K562 (cell line): ENCODE measurements around the gene SCIN. TPM values are rescaled to one million over a fixed set of nuclear protein-coding genes. Genes with fewer than 3 reads are reported as not detected.
A peak's percentile ranks its signal among the peaks of the same experiment; 100 is the strongest.

Source experiments
- ATAC-seq: fragments of 200-7000 bp; cut with Tn5 transposase; 3 replicates; pipeline ENCODE4 v1.9.1; 2020; ENCODE audit warnings: moderate library complexity
- BruUV-seq: library from RNA; stranded (reverse); fragments of 400-500 nt; replicated peaks from 2 replicates; lab custom pipeline; 2021; lab: Mats Ljungman, UMichigan
- CTCF ChIA-PET: fragments of 300-600 bp; formaldehyde crosslinking; extraction: SDS; loops from one replicate; lab custom pipeline; 2021; ENCODE audit warnings: low intra/inter-chr PET ratio; lab: Yijun Ruan, JAX
- POLR2A ChIA-PET: fragments of 300-600, 350-650 bp; sonication (Branson Sonifier 250); formaldehyde crosslinking; extraction: SDS; loops from one replicate; lab custom pipeline; 2021; ENCODE audit warnings: antibody characterized with exemption, inconsistent platforms; lab: Yijun Ruan, JAX
- DNase-seq, 4 experiments: peaks; one replicate each; pipeline versions ENCODE4 v3.0.0 to v3.0.0-alpha.2; 2011 to 2018; ENCODE audit warnings: low spot score in 3 of 4, mixed read lengths in 3 of 4; ENCODE audit errors: extremely low read depth in 1 of 4
- FAIRE-seq: peaks from 2 replicates; lab custom pipeline; 2011; peaks lifted over from hg19 to GRCh38; lab: Jason Lieb, UNC
- H2AFZ ChIP-seq: 2 replicates; pipeline ENCODE4 v1.6.0; 2011; ENCODE audit warnings: low read depth, low read length, control low read depth, inconsistent platforms
- H3K27ac ChIP-seq: fragments of 200-600 bp; 3 replicates; pipeline ENCODE4 v1.8.0; 2011; ENCODE audit warnings: low read depth, mild to moderate bottlenecking, control low read depth, inconsistent platforms, low read length, moderate library complexity, mixed read lengths; ENCODE audit errors: extremely low read depth
- H3K27me3 ChIP-seq, 2 experiments: fragments of 300-600 bp in 1 of 2; 2 replicates in 1 of 2; 3 replicates in 1 of 2; pipeline versions ENCODE4 v1.6.0 to v1.8.0; 2011; ENCODE audit warnings: inconsistent platforms in 2 of 2, low read length in 2 of 2, mild to moderate bottlenecking in 1 of 2, mixed read lengths in 1 of 2, moderate library complexity in 1 of 2; ENCODE audit not compliant: control insufficient read depth in 2 of 2, insufficient read depth in 2 of 2
- H3K36me3 ChIP-seq: fragments of 300-600 bp; 3 replicates; pipeline ENCODE4 v1.8.0; 2011; ENCODE audit warnings: mild to moderate bottlenecking, low read length, inconsistent platforms; ENCODE audit not compliant: control insufficient read depth, insufficient read depth
- H3K4me1 ChIP-seq, 2 experiments: fragments of 200-600 bp in 1 of 2; replicated peaks in 1 of 2; 2 replicates in 1 of 2; 3 replicates in 1 of 2; pipeline versions ENCODE4 v1.5.1 to v1.8.0; 2011; ENCODE audit warnings: inconsistent platforms in 2 of 2, low read length in 2 of 2, mild to moderate bottlenecking in 1 of 2, mixed read lengths in 1 of 2, moderate library complexity in 1 of 2; ENCODE audit not compliant: control insufficient read depth in 2 of 2, insufficient read depth in 2 of 2
- H3K4me2 ChIP-seq: 2 replicates; pipeline ENCODE4 v1.6.1; 2011; ENCODE audit warnings: low read length, control low read depth, inconsistent platforms, mixed read lengths; ENCODE audit not compliant: insufficient read depth
- H3K4me3 ChIP-seq: fragments of 200-600 bp; sonication (generic), shearing (Covaris generic); 2 replicates; pipeline ENCODE4 v1.5.1; 2016; ENCODE audit warnings: control low read depth, inconsistent platforms
- H3K79me2 ChIP-seq: fragments of 200-600 bp; 3 replicates; pipeline ENCODE4 v1.8.0; 2011; ENCODE audit warnings: low read length, inconsistent platforms; ENCODE audit not compliant: control insufficient read depth, insufficient read depth
- H3K9ac ChIP-seq, 2 experiments: 2 replicates each; pipeline versions ENCODE4 v1.6.0 to v1.6.1; 2011; ENCODE audit warnings: low read depth in 2 of 2, low read length in 2 of 2, control low read depth in 1 of 2, inconsistent platforms in 1 of 2, mild to moderate bottlenecking in 1 of 2, mixed read lengths in 1 of 2; ENCODE audit not compliant: insufficient read depth in 1 of 2
- H3K9me1 ChIP-seq: one replicate; pipeline ENCODE4 v1.6.0; 2011; ENCODE audit warnings: inconsistent platforms, mild to moderate bottlenecking, low read length, moderate library complexity; ENCODE audit not compliant: control insufficient read depth, insufficient read depth
- H3K9me3 ChIP-seq: replicated peaks from 2 replicates; pipeline ENCODE4 v1.5.1; 2011; ENCODE audit warnings: low read depth, low read length, inconsistent platforms; ENCODE audit not compliant: control insufficient read depth, insufficient read depth
- H4K20me1 ChIP-seq: replicated peaks from 2 replicates; pipeline ENCODE4 v1.6.1; 2011; ENCODE audit warnings: low read length, inconsistent platforms, mixed read lengths; ENCODE audit not compliant: control insufficient read depth, insufficient read depth
- BMI1 ChIP-seq: fragments of 150-350 bp; IDR thresholded peaks from 2 replicates; pipeline ENCODE4 v1.6.1; 2014; ENCODE audit warnings: low read length
- CEBPB ChIP-seq: fragments of 450-650 bp; IDR thresholded peaks from 2 replicates; pipeline ENCODE4 v1.6.1; 2016; ENCODE audit warnings: missing genetic modification characterization, missing compliant biosample characterization
- MAFG ChIP-seq: fragments of 450-650 bp; conservative IDR thresholded peaks from 2 replicates; pipeline ENCODE4 v1.6.1; 2016; ENCODE audit warnings: missing genetic modification characterization, missing compliant biosample characterization
- PML ChIP-seq: IDR thresholded peaks from 2 replicates; pipeline ENCODE4 v1.6.1; 2012; ENCODE audit warnings: low read length, inconsistent platforms
- ZNF316 ChIP-seq: fragments of 450-650 bp; IDR thresholded peaks from 2 replicates; pipeline ENCODE4 v1.6.1; 2016
- WGBS: fragments of 100-300 bp; shearing (Covaris generic); methylation state at CpG from one replicate; pipeline ENCODE4 v1.1.6; 2016; ENCODE audit warnings: low coverage, mixed read lengths; ENCODE audit not compliant: insufficient coverage; ENCODE audit errors: missing lambda C conversion rate; 5-methylcytosine and 5-hydroxymethylcytosine counted together
- in situ Hi-C: fragments of 300-500 bp; cut with MboI; formaldehyde crosslinking; loops from 4 replicates; pipeline ENCODE4 v1.15.0; 2018; ENCODE audit warnings: inconsistent platforms, mixed read lengths
- intact Hi-C: fragments of 100-400 bp; cut with micrococcal nuclease; formaldehyde crosslinking; loops from 2 replicates; pipeline ENCODE4 v1.14.2; 2022
- polyA plus RNA-seq, 8 experiments: library from polyadenylated mRNA; depleted of rRNA in 4 of 8; stranded (reverse) in 5 of 8; unstranded in 3 of 8; fragments of >200 nt; fragmentation: Nextera tagmentation in 2 of 8; fragmentation: Illumina TruSeq in 1 of 8; extraction: Ambion mirVana in 2 of 8; extraction: Trizol in 1 of 8; gene quantifications; 2 replicates each; pipeline versions ENCODE4 v1.2.1 to v1.2.3, GENCODE V29; 2011 to 2014; ENCODE audit warnings: inconsistent platforms in 1 of 8, missing spikeins in 1 of 8
- total RNA-seq, 7 experiments: library from RNA; depleted of rRNA in 6 of 7; stranded (reverse); fragments of >200 nt in 6 of 7; fragmentation: Illumina TruSeq in 2 of 7; extraction: Trizol in 2 of 7; gene quantifications; 2 replicates each; pipeline versions ENCODE4 v1.2.1 to v1.2.3, GENCODE V29; 2011 to 2021; ENCODE audit warnings: low replicate concordance in 1 of 7

SCIN gene
- total and polyA plus RNA-seq, 9 of the 15 experiments (the other 6 are each of a cell fraction or from before 2014, with no cell fraction given): 0.67 to 18.2 (median 10.6) TPM

DNA sequence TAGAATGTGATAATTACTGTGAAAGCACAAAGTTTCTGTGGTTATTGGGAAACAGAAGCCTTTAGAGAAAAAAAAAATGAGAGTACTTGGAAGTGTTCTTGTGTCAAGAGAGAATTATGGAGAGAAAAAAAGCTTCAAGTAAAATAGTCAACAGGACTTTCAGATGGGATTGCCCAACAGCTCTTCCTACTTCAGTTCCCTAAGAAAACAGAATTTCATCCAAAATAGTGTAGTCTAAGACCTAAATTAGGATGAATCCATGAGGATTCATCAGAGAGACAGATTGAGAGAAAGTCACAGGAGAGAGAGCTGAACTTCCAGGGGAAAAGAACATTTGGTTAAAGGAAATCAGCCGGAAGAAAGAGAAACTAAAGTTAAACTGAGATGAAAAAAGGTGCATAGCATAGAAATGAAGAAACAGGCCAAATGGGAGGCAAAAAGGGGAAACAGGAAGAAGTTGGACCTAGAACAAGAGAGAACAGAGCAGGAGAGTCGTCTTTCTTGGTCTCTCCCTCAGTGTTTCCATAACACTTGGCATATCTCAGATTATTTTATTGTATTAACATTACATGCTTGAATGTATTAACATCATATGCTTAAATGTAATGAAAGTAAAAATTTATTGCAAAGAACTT, 2.5 kb downstream of the SCIN start:
- H2AFZ ChIP-seq: peak overlapping the region; percentile 37
- DNase-seq (no peak), ATAC-seq (no peak), FAIRE-seq (no peak)
- no peak overlapping the region for H3K9ac ChIP-seq
- H3K4me2 ChIP-seq: no peak overlapping the region
- no peaks in the 10 kb centered on the region for H4K20me1 ChIP-seq
- in situ Hi-C loops: no loop called here
- WGBS: 21% methylated on average over 2 of the region's 2 CpGs
- H3K27ac ChIP-seq: no peak overlapping the region
- H3K36me3 ChIP-seq: no peaks in the 10 kb centered on the region
- peaks cover 0 to 9% of the 10 kb centered on the region in 2 experiments; a peak in 3 of 5 replicates for H3K4me1 ChIP-seq
- no peaks in the 10 kb centered on the region for H3K9me3 ChIP-seq
- no peaks in the 10 kb centered on the region for H3K27me3 ChIP-seq
- ChIA-PET POLR2A (interaction anchor here (0.6 kb wide), 1 partner anchor 16 kb away, joined by 3 read pairs; no protein-coding TSS in a partner anchor), CTCF (no interaction called here)
- no peak overlapping the region for H3K4me3 ChIP-seq
- intact Hi-C loops: no loop called here
- no peaks in the 10 kb centered on the region for H3K79me2 ChIP-seq
- peak; percentile 38; the same call in 1 of the 2 replicates for TF ChIP-seq CEBPB (tag)
- TF ChIP-seq PML: no peak
- no peaks in the 10 kb centered on the region for H3K9me1 ChIP-seq
- no TSS peak for BruUV-seq

- WGBS: 35% methylated on average over 1 of the region's 1 CpG
- ChIA-PET CTCF (no interaction called here), POLR2A (no interaction called here)
- H4K20me1 ChIP-seq: no peaks in the 10 kb centered on the region
- no peak overlapping the region for H3K4me3 ChIP-seq
- DNase-seq: no peak
- intact Hi-C loops: no loop called here
- no peak overlapping the region for H3K4me2 ChIP-seq
- H3K9ac ChIP-seq: no peak overlapping the region
- no peaks in the 10 kb centered on the region for H3K79me2 ChIP-seq
- FAIRE-seq: no peak
- peak overlapping the region; percentile 25 for H2AFZ ChIP-seq
- no peaks in the 10 kb centered on the region for H3K9me1 ChIP-seq
- 0 out of 3 replicates have a peak, but pooled peaks have one; percentile 22 for ATAC-seq
- 0 out of 2 replicates have a peak, but pooled peaks have one; percentile 5 for TF ChIP-seq MAFG (tag)
- no peak for TF ChIP-seq BMI1
- TF ChIP-seq ZNF316: peak; percentile 37; the same call in 1 of the 2 replicates
- H3K27me3 ChIP-seq: no peaks in the 10 kb centered on the region
- H3K9me3 ChIP-seq: no peaks in the 10 kb centered on the region
- H3K27ac ChIP-seq: no peak overlapping the region
- in situ Hi-C loops: no loop called here
- no peaks in the 10 kb centered on the region for H3K36me3 ChIP-seq
- BruUV-seq: no TSS peak
- H3K4me1 ChIP-seq: peaks cover 0 to 9% of the 10 kb centered on the region in 2 experiments; a peak in 3 of 5 replicates
These were observed 3.4 kb downstream of the SCIN start for GRCh38 chr7:12573885-12574284.
